Liver (tissue), 9 donors: ENCODE data around the gene IL1RL1. TPM values are rescaled to one million over a fixed set of nuclear protein-coding genes. Genes with fewer than 3 reads are reported as not detected.

ENCODE experiments used
- DNase-seq: peaks from one replicate; pipeline ENCODE4 v3.0.0-alpha.2; 2017; ENCODE audit warnings: low spot score
- H3K27ac ChIP-seq, 2 donors: one replicate each; pipeline ENCODE4 v1.7.0; 2013; ENCODE audit warnings: inconsistent platforms in 2 of 2, low read length in 2 of 2, control low read depth in 1 of 2, low read depth in 1 of 2, mild to moderate bottlenecking in 1 of 2
- H3K27me3 ChIP-seq, 4 donors: one replicate each; pipeline versions ENCODE4 v1.6.1 to v1.7.0; 2013; ENCODE audit warnings: low read length in 3 of 4, inconsistent platforms in 1 of 4, mild to moderate bottlenecking in 1 of 4, moderate library complexity in 1 of 4; ENCODE audit not compliant: control insufficient read depth in 4 of 4, insufficient read depth in 4 of 4
- H3K36me3 ChIP-seq, 4 donors: one replicate each; pipeline versions ENCODE4 v1.6.1 to v1.7.0; 2013; ENCODE audit warnings: low read length in 3 of 4, mild to moderate bottlenecking in 3 of 4, low read depth in 1 of 4, moderate library complexity in 1 of 4; ENCODE audit not compliant: control insufficient read depth in 4 of 4, insufficient read depth in 3 of 4
- H3K4me1 ChIP-seq, 4 donors: one replicate each; pipeline versions ENCODE4 v1.6.1 to v1.7.0; 2013; ENCODE audit warnings: low read length in 3 of 4, mild to moderate bottlenecking in 3 of 4, moderate library complexity in 1 of 4; ENCODE audit not compliant: control insufficient read depth in 4 of 4, insufficient read depth in 4 of 4
- H3K4me3 ChIP-seq, 3 donors: one replicate each; pipeline versions ENCODE4 v1.6.1 to v1.7.0; 2013; ENCODE audit warnings: low read length in 3 of 3, control low read depth in 1 of 3, low read depth in 1 of 3, mild to moderate bottlenecking in 1 of 3
- H3K9ac ChIP-seq, 2 donors: one replicate each; pipeline ENCODE4 v1.7.0; 2013; ENCODE audit warnings: low read length in 2 of 2, mild to moderate bottlenecking in 2 of 2, moderate library complexity in 2 of 2, control low read depth in 1 of 2, low read depth in 1 of 2
- H3K9me3 ChIP-seq, 4 donors: one replicate each; pipeline versions ENCODE4 v1.6.1 to v1.7.0; 2013; ENCODE audit warnings: low read length in 3 of 4; ENCODE audit not compliant: control insufficient read depth in 4 of 4
- EGR1 ChIP-seq, 2 donors: IDR thresholded peaks; 2 replicates each; pipeline ENCODE4 v1.6.1; 2016 to 2018; ENCODE audit warnings: antibody characterized with exemption in 2 of 2, low read depth in 2 of 2
- FOXA1 ChIP-seq: IDR thresholded peaks from 2 replicates; pipeline ENCODE4 v1.6.1; 2016; ENCODE audit warnings: antibody characterized with exemption
- FOXA2 ChIP-seq: IDR thresholded peaks from 2 replicates; pipeline ENCODE4 v1.6.1; 2016; ENCODE audit warnings: antibody characterized with exemption
- GABPA ChIP-seq, 2 donors: IDR thresholded peaks in 1 of 2; conservative IDR thresholded peaks in 1 of 2; 2 replicates each; pipeline ENCODE4 v1.6.1; 2016; ENCODE audit warnings: antibody characterized with exemption in 2 of 2, mild to moderate bottlenecking in 1 of 2, moderate library complexity in 1 of 2
- HNF4A ChIP-seq, 2 donors: conservative IDR thresholded peaks; 2 replicates each; pipeline ENCODE4 v1.6.1; 2016; ENCODE audit warnings: antibody characterized with exemption in 2 of 2, mild to moderate bottlenecking in 2 of 2
- JUND ChIP-seq, 2 donors: IDR thresholded peaks; 2 replicates each; pipeline ENCODE4 v1.6.1; 2016; ENCODE audit warnings: antibody characterized with exemption in 2 of 2
- RAD21 ChIP-seq, 2 donors: IDR thresholded peaks; 2 replicates each; pipeline ENCODE4 v1.6.1; 2016; ENCODE audit warnings: antibody characterized with exemption in 2 of 2, mild to moderate bottlenecking in 2 of 2
- YY1 ChIP-seq: IDR thresholded peaks from 2 replicates; pipeline ENCODE4 v1.6.1; 2016; ENCODE audit warnings: antibody characterized with exemption, mild to moderate bottlenecking
- ZBTB33 ChIP-seq: IDR thresholded peaks from 2 replicates; pipeline ENCODE4 v1.6.1; 2016; ENCODE audit warnings: antibody characterized with exemption
- WGBS: extraction: QIAGEN DNeasy Blood & Tissue Kit; methylation state at CpG from one replicate; pipeline ENCODE4 v1.1.7; 2013; 5-methylcytosine and 5-hydroxymethylcytosine counted together
- polyA plus RNA-seq, 2 donors: library from polyadenylated mRNA; stranded (reverse) in 1 of 2; unstranded in 1 of 2; fragments of 200-250 nt in 1 of 2; fragments of >200 nt in 1 of 2; fragmentation: Nextera tagmentation in 1 of 2; extraction: Ambion mirVana in 1 of 2; gene quantifications; one replicate each; pipeline versions ENCODE4 v1.2.1 to v1.2.3, GENCODE V29; 2013 to 2015
- total RNA-seq, 2 donors: library from RNA; depleted of rRNA; stranded (reverse); fragments of >200 nt; gene quantifications; one replicate each; pipeline ENCODE4 v1.2.3, GENCODE V29; 2014
- TF ChIP-seq, protein P1 (sequence below): IDR thresholded peaks from 2 replicates; pipeline ENCODE4 v1.6.1; 2016; ENCODE audit warnings: antibody characterized with exemption, mild to moderate bottlenecking
- TF ChIP-seq, protein P2 (sequence below): IDR thresholded peaks from 2 replicates; pipeline ENCODE4 v1.6.1; 2016; ENCODE audit warnings: antibody characterized with exemption
- donor health status: healthy.
- donor health status: healthy.
- donor health status: healthy.
- donor health status: healthy.
- donor health status: healthy.

The IL1RL1 gene
- total and polyA plus RNA-seq, 4 donors, result 0.75 to 6.2 (median 3.2) TPM

DNA sequence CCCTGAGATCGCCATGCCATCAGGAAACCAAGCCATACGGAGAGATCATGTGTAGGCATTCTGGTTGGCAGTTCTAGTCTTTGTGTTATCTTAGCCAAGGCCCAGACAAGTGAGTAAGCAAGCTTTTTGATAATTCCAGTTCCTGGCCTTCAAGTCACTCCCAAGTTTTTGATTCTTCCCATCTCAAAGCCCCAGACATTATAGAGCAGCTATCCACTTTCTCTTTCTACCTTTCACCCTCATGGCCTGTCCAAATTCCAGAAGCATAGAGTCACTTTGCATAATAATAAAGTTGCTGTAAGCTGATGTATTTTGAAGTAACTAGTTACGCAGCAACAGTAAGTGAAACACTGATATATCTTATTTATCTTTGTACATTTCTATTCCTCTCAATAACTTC is 26.8 kb upstream of the IL1RL1 start (continued):
- TF ChIP-seq ZBTB33 (no peak), HNF4A (conservative IDR thresholded peaks at IDR 0.05) (no peak)

GRCh38 chr2:102285368-102285767 is 26.0 kb upstream of the IL1RL1 start:
- H3K4me1 ChIP-seq, result no peaks in the 10 kb centered on the region
- no peak overlapping the region for H3K27ac ChIP-seq
- H3K4me3 ChIP-seq, result no peak overlapping the region
- no peaks in the 10 kb centered on the region for H3K36me3 ChIP-seq
- 91% methylated on average over 2 of the region's 2 CpGs for WGBS
- no peak for DNase-seq
- no peak for TF ChIP-seq GABPA (IDR thresholded peaks at IDR 0.05 in 1 of 2, conservative IDR thresholded peaks at IDR 0.05 in 1 of 2)
- H3K27me3 ChIP-seq, result no peaks in the 10 kb centered on the region
- no peaks in the 10 kb centered on the region for H3K9me3 ChIP-seq
- H3K9ac ChIP-seq, result no peak overlapping the region

GRCh38 chr2:102286041-102286440 is 25.3 kb upstream of the IL1RL1 start:
- no peak overlapping the region for H3K27ac ChIP-seq
- no peak for DNase-seq

GRCh38 chr2:102289129-102289528 is 22.2 kb upstream of the IL1RL1 start:
- H3K4me1 ChIP-seq, result no peaks in the 10 kb centered on the region
- no peak overlapping the region for H3K4me3 ChIP-seq
- H3K9ac ChIP-seq, result no peak overlapping the region
- no peak for DNase-seq
- no peaks in the 10 kb centered on the region for H3K36me3 ChIP-seq
- H3K27me3 ChIP-seq, result peaks cover 0 to 12% (median 0%) of the 10 kb centered on the region in 4 donors
- no peaks in the 10 kb centered on the region for H3K9me3 ChIP-seq
- no peak overlapping the region for H3K27ac ChIP-seq
- no peak for TF ChIP-seq YY1
- TF ChIP-seq, protein P1, sequence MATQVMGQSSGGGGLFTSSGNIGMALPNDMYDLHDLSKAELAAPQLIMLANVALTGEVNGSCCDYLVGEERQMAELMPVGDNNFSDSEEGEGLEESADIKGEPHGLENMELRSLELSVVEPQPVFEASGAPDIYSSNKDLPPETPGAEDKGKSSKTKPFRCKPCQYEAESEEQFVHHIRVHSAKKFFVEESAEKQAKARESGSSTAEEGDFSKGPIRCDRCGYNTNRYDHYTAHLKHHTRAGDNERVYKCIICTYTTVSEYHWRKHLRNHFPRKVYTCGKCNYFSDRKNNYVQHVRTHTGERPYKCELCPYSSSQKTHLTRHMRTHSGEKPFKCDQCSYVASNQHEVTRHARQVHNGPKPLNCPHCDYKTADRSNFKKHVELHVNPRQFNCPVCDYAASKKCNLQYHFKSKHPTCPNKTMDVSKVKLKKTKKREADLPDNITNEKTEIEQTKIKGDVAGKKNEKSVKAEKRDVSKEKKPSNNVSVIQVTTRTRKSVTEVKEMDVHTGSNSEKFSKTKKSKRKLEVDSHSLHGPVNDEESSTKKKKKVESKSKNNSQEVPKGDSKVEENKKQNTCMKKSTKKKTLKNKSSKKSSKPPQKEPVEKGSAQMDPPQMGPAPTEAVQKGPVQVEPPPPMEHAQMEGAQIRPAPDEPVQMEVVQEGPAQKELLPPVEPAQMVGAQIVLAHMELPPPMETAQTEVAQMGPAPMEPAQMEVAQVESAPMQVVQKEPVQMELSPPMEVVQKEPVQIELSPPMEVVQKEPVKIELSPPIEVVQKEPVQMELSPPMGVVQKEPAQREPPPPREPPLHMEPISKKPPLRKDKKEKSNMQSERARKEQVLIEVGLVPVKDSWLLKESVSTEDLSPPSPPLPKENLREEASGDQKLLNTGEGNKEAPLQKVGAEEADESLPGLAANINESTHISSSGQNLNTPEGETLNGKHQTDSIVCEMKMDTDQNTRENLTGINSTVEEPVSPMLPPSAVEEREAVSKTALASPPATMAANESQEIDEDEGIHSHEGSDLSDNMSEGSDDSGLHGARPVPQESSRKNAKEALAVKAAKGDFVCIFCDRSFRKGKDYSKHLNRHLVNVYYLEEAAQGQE, result no peak
- TF ChIP-seq EGR1 (IDR thresholded peaks at IDR 0.05; ENCODE audit: low read depth in 2 of 2), result no peak
- no peak for TF ChIP-seq RAD21 (IDR thresholded peaks at IDR 0.05)
- TF ChIP-seq JUND (IDR thresholded peaks at IDR 0.05), result no peak
- WGBS, result 96% methylated on average over 5 of the region's 5 CpGs

More at GRCh38 chr2:102286041-102286440, 25.3 kb upstream of the IL1RL1 start:
- 72% methylated on average over 3 of the region's 3 CpGs for WGBS
- Histone ChIP-seq H3K9me3 (no peaks in the 10 kb centered on the region), H3K4me1 (no peaks in the 10 kb centered on the region), H3K4me3 (no peak overlapping the region), H3K36me3 (no peaks in the 10 kb centered on the region), H3K27me3 (no peaks in the 10 kb centered on the region), H3K9ac (no peak overlapping the region)
- TF ChIP-seq, protein P1, result no peak
- no peak for TF ChIP-seq HNF4A (conservative IDR thresholded peaks at IDR 0.05)
- TF ChIP-seq FOXA2, result no peak
- TF ChIP-seq, protein P2, sequence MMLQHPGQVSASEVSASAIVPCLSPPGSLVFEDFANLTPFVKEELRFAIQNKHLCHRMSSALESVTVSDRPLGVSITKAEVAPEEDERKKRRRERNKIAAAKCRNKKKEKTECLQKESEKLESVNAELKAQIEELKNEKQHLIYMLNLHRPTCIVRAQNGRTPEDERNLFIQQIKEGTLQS, result no peak
- TF ChIP-seq YY1, result no peak
- no peak for TF ChIP-seq EGR1 (IDR thresholded peaks at IDR 0.05; ENCODE audit: low read depth in 2 of 2)
- no peak for TF ChIP-seq RAD21 (IDR thresholded peaks at IDR 0.05)
- no peak for TF ChIP-seq FOXA1
